Daoy (cell line): ENCODE measurements around the gene FSTL4. TPM values are rescaled to one million over a fixed set of nuclear protein-coding genes. Genes with fewer than 3 reads are reported as not detected.
"Not testable (repeated sequence)": the region's sequence is repeated elsewhere in the genome, so short reads cannot be mapped to it uniquely, and the experiment has no call there.

ENCODE experiments used
- DNase-seq: peaks from one replicate; pipeline ENCODE4 v3.0.0-alpha.2; 2015; ENCODE audit warnings: low read depth
- total RNA-seq: library from RNA; depleted of rRNA; stranded (reverse); fragments of >200 nt; shearing (Covaris generic); gene quantifications from 2 replicates; pipeline ENCODE4 v1.2.3, GENCODE V29; 2014

The FSTL4 gene
- total RNA-seq, 1 experiment from 2014 or later, result 0.11 TPM

DNA sequence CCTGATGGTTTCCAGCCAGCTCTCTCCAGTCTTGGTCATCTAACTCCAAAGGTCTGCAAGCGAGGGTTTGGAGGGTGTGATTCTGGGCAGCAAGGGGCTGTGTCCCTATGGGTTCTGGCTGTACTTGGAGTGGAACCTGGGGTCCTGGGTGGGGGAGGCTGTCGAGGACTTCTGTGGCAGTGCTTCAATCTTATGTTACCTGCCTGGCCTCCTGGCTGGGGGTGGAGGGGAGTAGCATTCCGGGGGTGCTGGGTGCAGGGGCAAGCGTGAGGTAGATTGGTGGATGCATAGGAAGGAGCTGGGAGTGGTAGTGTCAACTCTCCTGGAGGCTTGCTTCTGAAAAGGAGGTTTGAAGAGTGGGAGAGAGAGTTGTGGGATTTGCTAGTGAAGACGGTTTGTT lies 417.1 kb downstream of the FSTL4 start:
- no peak for DNase-seq

DNA sequence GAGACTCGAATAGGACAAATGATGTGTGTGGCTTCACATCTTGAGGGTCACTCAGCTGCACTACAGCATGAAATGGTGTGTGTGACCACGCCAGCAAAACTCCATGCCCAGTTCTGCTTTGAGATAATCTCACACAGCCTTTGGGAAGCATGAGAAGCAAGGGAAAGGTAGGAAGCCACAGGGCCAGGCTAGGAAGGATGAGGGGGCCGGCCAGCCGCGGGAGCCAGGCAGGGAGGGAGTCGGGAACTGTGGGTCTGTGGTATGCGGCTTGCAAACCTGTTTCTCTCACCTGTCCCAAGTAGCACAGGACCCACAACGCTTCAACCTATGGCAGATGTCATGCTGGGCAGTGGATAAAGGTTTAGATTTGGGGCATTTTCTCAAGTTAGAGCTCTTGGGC lies 418.5 kb downstream of the FSTL4 start:
- no peak for DNase-seq

DNA sequence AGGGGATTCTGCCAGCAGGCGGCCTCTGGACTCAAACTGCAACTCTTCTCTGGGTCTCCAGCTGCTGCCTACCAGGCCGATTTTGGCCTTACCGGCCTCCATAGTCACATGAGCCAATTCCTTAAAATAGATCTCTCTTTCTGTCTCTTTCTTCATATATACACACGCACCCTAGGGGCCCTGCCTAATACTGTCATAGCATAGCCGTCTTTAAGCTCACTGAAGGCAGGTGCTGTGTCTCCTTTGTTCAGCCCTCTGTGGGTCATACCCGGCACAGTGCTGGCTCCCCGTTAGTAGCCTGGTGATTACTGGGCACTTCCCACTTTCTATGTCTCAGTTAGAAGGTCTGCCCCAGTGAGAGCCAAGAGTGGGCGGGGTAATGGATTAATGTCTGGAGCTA lies 419.6 kb downstream of the FSTL4 start:
- DNase-seq, result no peak

DNA sequence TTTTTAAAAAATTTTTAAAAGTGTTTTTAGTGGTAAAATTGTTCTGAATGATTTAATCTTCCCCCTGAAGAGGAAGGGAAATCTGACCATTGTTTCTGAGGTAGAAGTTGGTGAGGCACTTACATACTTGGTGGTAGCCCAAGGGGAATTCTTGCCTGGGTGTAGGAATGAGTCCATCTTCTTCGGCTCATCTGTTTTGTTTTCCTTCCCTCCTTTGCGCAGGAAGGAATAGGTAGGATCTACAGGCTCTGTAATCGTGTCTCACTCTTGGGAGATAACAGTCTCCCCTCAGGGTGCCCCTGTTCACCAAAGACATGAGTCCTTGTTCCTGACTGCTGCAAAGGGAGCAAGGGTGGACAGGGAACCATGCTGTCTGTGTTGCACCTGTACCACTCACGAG lies 422.5 kb downstream of the FSTL4 start:
- no peak for DNase-seq

DNA sequence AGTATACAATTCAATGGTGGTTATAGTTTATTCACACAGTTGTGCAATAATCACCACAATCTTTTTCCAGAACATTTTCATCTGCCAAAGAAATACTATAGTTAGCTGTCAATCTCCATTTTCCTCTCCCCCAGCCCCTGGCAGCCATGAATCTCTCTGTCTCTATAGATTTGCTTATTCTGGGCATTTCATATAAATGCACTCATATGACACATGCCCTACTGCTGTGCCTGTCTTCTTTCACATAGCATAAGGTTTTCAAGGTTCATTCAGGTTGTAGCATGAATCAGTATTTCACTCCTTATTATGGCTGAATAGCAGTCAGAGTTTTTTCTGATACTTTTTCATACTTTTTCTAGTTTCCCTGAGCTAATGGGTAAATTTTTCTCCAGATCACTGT lies 432.9 kb downstream of the FSTL4 start:
- DNase-seq, result no peak

DNA sequence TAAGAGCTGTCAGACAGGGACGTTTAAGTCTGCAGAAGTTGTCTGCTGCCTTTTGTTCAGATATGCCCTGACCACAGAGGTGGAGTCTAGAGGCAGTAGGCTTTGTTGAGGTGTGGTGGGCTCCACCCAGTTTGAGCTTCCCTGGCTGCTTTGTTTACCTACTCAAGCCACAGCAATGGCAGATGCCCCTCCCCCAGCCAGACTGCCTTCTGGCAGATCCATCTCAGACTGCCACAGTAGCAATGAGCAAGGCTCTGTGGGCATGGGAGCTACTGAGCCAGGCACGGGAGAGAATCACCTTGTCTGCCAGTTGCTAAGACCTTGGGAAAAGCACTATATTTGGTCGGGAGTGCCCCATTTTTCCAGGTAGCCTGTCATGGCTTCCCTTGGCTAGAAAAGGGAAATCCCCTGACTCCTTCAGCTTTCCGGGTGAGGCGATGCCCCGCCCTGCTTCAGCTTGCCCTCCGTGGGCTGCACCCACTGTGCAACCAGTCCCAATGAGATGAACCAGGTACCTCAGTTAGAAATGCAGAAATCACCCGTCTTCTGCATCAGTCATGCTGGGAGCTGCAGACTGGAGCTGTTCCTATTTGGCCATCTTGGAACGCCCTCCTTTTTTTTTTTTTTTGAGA lies 441.5 kb downstream of the FSTL4 start:
- not testable (repeated sequence) for DNase-seq

DNA sequence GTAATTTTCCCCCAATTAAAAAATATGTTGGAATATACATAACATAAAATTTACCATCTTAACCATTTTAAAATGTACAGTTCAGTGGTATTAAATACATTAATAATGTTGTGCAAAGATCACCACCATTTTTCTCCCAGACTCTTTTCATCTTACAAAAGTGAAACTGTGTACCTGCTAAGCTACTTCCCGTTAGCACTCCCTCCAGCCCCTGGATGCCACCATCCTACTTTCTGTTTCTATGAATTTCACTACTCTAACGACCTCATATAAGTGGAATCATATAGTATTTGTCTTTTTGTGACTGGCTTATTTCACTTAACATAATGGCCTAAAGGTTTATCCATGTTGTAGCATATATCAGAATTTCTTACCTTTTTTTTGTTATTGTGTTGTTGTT lies 447.6 kb downstream of the FSTL4 start:
- no peak for DNase-seq

DNA sequence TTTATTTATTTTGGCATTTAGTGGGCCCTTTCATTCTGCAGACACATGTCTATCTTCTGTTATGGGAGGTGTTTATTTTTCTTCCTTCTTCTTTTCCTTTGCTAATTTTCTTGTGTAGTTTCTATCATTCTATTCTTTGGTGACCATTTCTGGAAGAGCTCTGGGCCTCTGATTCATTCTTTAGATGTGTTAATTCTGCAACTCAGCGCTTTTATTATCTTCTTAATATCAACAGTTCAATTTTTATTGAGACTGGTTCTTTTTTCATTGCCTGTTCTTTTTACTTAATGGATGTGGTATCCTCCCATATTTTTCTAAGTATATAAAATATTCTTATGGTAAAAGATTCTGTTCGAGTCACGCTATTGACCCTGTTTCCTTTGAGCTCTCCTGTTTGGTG lies 448.5 kb downstream of the FSTL4 start:
- no peak for DNase-seq

DNA sequence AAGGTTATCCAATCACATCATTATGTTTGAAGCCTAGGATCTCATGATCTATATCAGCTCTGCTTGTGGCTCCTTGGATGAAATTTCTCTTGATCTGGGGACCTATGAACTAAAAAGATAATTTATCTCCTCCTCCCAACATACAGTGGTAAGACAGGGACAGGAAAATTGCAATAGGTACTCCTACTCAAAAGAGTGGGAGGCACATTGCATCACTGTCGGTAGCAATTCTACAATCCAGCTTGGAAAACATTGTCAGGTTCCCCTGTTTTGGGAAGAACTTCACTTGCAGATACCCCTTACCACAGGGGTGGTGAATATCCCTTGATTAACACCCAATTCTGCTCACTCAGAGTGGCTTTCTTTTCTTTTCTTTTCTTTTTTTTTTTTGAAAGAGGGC lies 452.8 kb downstream of the FSTL4 start:
- no peak for DNase-seq

DNA sequence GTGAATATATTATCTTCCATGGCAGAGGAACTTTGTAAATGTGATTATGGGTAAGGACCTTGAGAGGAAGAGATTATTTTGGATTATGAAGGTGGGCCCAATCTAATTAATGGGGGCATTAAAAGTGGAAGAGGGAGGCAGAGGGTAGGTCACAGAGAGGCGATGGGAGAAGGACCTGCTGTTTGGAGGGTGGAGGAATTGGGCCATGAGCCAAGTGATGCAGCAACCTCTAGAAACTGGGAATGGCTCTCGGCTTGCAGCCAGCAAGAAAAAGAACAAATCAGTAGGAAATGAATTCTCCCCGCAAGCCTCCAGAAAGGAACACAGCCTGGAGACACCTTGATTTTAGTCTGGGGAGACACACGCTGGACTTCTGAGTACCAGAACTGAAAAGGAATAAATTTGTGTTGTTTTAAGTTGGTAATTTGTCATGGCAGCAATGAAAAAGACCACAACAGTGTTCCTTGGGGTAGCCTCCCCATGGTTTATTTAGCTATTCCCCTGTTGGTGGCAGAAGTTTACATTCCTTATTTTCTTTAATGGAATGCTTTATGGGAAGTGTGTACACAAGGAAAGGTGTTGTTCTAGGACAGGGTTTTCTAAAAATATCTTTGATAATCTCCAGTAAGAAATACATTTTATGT lies 456.9 kb downstream of the FSTL4 start:
- no peak for DNase-seq

DNA sequence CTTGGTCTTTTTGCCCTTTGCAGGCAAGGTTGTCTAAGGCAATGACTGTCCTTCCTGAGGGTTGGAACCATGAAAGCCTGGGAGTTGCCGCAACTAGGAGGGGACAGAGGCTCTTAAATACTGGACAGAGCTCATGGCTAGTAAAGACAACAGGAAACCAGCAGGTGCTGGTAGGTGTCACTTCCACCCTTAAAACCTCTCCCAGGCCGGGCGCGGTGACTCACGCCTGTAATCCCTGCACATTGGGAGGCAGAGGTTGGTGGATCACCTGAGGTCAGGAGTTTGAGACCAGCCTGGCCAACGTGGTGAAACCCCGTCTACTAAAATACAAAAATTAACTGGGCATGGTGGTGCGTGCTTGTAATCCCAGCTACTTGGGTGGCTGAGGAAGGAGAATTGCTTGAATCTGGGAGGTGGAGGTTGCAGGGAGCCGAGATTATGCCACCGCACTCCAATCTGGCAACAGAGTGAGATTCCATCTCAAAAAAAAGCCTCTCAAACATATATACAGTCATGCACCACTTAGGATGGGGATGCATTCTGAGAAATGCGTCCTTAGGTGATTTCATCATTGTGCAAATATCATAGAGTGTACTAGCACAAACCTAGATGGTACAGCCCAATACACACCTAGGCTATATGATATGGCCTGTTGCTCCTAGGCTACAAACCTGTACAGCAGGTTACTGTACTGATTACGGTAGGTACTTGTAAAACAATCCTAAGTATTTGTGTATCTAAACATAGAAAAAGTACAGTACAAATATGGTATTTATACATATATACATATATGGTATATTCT lies 457.9 kb downstream of the FSTL4 start:
- DNase-seq, result no peak

DNA sequence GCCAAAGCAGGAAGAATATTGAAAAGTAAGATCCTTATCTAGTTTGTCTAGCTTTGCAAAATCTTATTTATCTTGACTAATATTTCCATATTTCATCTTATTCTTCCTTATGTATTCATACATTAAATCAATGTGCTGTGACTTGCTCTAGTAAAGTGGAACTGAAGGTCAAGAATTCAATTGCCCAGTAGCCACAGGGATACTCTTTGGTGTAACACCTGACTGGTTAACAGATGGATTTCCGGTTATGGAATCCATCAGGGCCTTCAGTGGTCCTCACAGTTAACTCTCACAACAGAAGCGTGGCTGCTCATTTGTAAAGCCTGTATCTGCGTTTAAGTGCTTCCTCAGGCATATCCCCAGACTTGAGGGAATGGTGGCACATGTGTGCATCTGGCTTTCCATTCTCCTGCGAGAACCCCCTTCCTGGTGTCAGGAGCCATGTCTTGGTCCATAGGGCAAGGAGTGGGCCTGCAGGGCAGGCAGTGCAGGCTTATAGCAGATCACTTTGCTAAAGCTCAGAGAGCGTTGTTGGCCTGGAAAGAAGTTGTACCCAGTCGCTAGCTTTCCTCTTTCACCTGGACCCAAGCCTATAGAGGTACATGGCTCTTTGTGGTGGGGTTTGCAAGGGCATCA lies 461.3 kb downstream of the FSTL4 start:
- DNase-seq, result no peak

DNA sequence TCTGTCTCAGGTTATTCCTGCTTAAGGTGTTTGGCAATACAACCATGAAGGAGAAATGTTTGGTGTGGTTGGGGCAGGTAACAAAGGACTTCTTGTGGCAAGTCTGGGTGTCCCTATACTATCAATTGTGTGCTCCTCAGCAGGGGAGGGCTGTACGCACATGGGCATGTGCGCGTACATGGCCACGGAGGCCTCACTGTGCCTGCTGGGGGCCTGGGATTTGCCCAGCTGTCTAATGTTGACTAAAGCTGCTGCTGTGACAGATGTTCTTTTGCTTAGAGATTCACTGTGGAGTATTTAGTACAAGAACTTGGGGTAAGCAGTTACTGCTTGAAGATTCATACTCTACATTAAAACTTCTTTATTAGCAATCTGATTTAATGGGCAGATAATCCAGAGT lies 463.0 kb downstream of the FSTL4 start:
- no peak for DNase-seq

DNA sequence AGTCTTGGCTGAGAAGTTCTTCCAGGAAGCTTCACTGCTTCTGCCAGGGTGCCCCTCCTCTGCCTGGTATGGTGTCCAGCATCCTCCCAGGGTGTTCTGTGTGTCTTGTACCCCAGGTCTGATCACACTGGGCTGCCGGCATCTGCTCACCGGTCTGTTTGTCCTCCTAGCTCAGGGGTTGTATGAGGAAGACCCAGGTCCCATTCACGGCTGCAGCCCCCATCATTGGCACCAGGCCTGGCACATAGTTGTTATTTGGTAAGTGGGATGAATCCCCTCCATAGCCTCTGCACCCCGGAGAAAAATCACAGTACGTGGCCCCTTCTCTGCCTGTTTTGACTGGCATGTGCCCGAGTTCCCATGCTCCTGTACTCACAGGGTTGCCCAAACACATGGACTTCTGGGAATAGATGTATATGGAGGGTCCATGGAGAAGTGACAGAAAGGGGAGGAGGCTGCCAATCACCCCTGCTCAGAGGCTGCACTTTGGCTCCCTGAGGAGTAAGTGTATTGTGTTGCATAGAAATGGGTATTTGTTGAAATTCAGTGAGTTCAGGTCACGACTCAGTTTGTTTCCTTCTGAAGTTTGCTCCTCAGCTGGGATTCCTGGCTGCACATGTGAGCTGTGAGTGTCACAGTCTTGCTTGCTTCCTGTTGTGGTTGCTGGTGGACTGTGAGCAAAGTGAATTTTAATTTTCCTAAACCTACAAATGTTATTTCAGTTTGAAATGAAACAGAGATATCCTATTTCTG lies 464.4 kb downstream of the FSTL4 start:
- peak; percentile 12 for DNase-seq

DNA sequence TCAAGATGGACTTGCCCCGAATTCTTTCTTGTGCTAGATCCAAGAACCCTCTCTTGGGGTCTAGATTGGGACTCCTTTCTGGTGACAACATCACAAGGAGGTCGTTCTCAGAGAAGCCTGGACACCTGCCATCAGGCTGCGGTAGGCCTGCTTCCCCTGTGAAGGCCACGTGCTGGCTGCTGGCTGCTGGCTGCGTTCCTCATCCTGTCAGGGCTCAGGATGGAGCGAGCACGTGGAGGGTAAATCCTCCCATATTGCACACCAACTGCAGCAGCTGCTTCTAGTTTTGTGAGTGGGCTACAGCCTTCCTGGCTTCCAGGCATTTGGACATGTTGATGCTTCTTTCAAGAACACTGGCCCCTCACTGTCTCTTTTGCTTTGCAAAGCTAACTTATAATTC lies 464.9 kb downstream of the FSTL4 start:
- peak; percentile 36 for DNase-seq
